Upper lobe of right lung (tissue), 1 donor: ENCODE data around the gene TDRD9. TPM values are rescaled to one million over a fixed set of nuclear protein-coding genes. Genes with fewer than 3 reads are reported as not detected.

ENCODE experiments used
- ATAC-seq: fragments of 200-7000 bp; cut with Tn5 transposase; one replicate; pipeline ENCODE4 v1.9.1; 2020; ENCODE audit warnings: mild to moderate bottlenecking, moderate library complexity
- DNase-seq: peaks from one replicate; pipeline ENCODE4 v3.0.0-alpha.2; 2020
- H3K27ac ChIP-seq: fragments of 200-600 bp; one replicate; pipeline ENCODE4 v1.8.0; 2022
- H3K27me3 ChIP-seq: fragments of 200-600 bp; one replicate; pipeline ENCODE4 v1.8.0; 2022; ENCODE audit warnings: mild to moderate bottlenecking
- H3K36me3 ChIP-seq: fragments of 200-600 bp; one replicate; pipeline ENCODE4 v1.8.0; 2022
- H3K4me1 ChIP-seq: fragments of 200-600 bp; one replicate; pipeline ENCODE4 v1.8.0; 2022
- H3K4me3 ChIP-seq: fragments of 200-600 bp; one replicate; pipeline ENCODE4 v1.8.0; 2022; ENCODE audit warnings: mild to moderate bottlenecking
- H3K9me3 ChIP-seq: fragments of 200-600 bp; one replicate; pipeline ENCODE4 v1.8.0; 2022
- CTCF ChIP-seq: fragments of 200-600 bp; IDR thresholded peaks from one replicate; pipeline ENCODE4 v1.8.0; 2022; ENCODE audit warnings: antibody characterized with exemption
- intact Hi-C: fragments of 100-400 bp; cut with DNase I; formaldehyde crosslinking; loops from one replicate; pipeline ENCODE4 v1.11.0; 2022
- total RNA-seq: library from RNA; stranded (reverse); fragmentation: NEBNext Ultra II Directional; extraction: Animal tissue kit (Norgen Biotek cat#: 25700); gene quantifications from one replicate; pipeline ENCODE4 v1.2.1, GENCODE V29; 2021
- donor health status: DM: no; HTN: yes; CAD: no; lungs with severe emphysema.

Gene TDRD9
- total RNA-seq, 1 donor from 2014 or later, result 6.2 TPM

GRCh38 chr14:104030958-104031357 is 102.7 kb downstream of the TDRD9 start:
- TF ChIP-seq CTCF, result no peak
- Histone ChIP-seq H3K4me3 (no peak overlapping the region), H3K4me1 (no peaks in the 10 kb centered on the region), H3K27me3 (no peaks in the 10 kb centered on the region), H3K9me3 (no peaks in the 10 kb centered on the region), H3K36me3 (no peaks in the 10 kb centered on the region), H3K27ac (no peak overlapping the region)
- DNase-seq, result no peak
- intact Hi-C loops, result no loop called here
- ATAC-seq, result no peak

GRCh38 chr14:104031384-104031783 is 103.1 kb downstream of the TDRD9 start:
- DNase-seq (no peak), ATAC-seq (peak; percentile 55)
- intact Hi-C loops, result no loop called here
- H3K36me3 ChIP-seq, result no peaks in the 10 kb centered on the region
- H3K27me3 ChIP-seq, result no peaks in the 10 kb centered on the region
- TF ChIP-seq CTCF, result no peak
- no peaks in the 10 kb centered on the region for H3K9me3 ChIP-seq
- no peak overlapping the region for H3K4me3 ChIP-seq
- H3K27ac ChIP-seq, result no peak overlapping the region
- H3K4me1 ChIP-seq, result no peaks in the 10 kb centered on the region

GRCh38 chr14:104034976-104035699 is 106.9 kb downstream of the TDRD9 start:
- DNase-seq (no peak), ATAC-seq (no peak)
- H3K27me3 ChIP-seq, result no peaks in the 10 kb centered on the region
- intact Hi-C loops, result no loop called here
- H3K27ac ChIP-seq, result no peak overlapping the region
- H3K4me3 ChIP-seq, result no peak overlapping the region
- H3K9me3 ChIP-seq, result no peaks in the 10 kb centered on the region
- no peak for TF ChIP-seq CTCF
- H3K36me3 ChIP-seq, result no peaks in the 10 kb centered on the region
- no peaks in the 10 kb centered on the region for H3K4me1 ChIP-seq

- ATAC-seq, result no peak
Observed at GRCh38 chr14:104036212-104036611, 108.0 kb downstream of the TDRD9 start.

GRCh38 chr14:104037074-104037473 is 108.8 kb downstream of the TDRD9 start:
- H3K4me1 ChIP-seq, result no peaks in the 10 kb centered on the region
- no peaks in the 10 kb centered on the region for H3K27me3 ChIP-seq
- H3K4me3 ChIP-seq, result no peak overlapping the region
- intact Hi-C loops, result no loop called here
- no peak for ATAC-seq
- no peak for DNase-seq
- H3K36me3 ChIP-seq, result no peaks in the 10 kb centered on the region
- TF ChIP-seq CTCF, result no peak
- H3K9me3 ChIP-seq, result no peaks in the 10 kb centered on the region
- H3K27ac ChIP-seq, result no peak overlapping the region

More at GRCh38 chr14:104036212-104036611, 108.0 kb downstream of the TDRD9 start:
- H3K36me3 ChIP-seq, result no peaks in the 10 kb centered on the region
- H3K4me1 ChIP-seq, result no peaks in the 10 kb centered on the region
- intact Hi-C loops, result no loop called here
- H3K27me3 ChIP-seq, result no peaks in the 10 kb centered on the region
- no peak overlapping the region for H3K4me3 ChIP-seq
- TF ChIP-seq CTCF, result no peak
- no peaks in the 10 kb centered on the region for H3K9me3 ChIP-seq
- no peak for DNase-seq
- H3K27ac ChIP-seq, result no peak overlapping the region
